HCT116 (cell line): Measurements from ENCODE around the gene MOV10.

ENCODE experiments used
- CBX3 ChIP-seq: IDR thresholded peaks from 2 replicates; pipeline ENCODE4 v1.6.1; 2012; ENCODE audit warnings: low read depth
- EZH2 ChIP-seq: fragments of 200-600 bp; sonication (generic); IDR thresholded peaks from 2 replicates; pipeline ENCODE4 v1.6.1; 2017; ENCODE audit warnings: antibody characterized with exemption, mixed run types
- POLR2A ChIP-seq: IDR thresholded peaks from 2 replicates; pipeline ENCODE4 v1.7.0; 2011; ENCODE audit warnings: borderline replicate concordance; ENCODE audit not compliant: insufficient read depth, insufficient read length; ENCODE audit errors: extremely low read depth
- POLR2AphosphoS5 ChIP-seq: IDR thresholded peaks from 2 replicates; pipeline ENCODE4 v1.6.1; 2011; ENCODE audit warnings: mild to moderate bottlenecking, low read depth, low read length, moderate library complexity
- RAD21 ChIP-seq: IDR thresholded peaks from 2 replicates; pipeline ENCODE4 v1.6.1; 2012; ENCODE audit warnings: low read depth, mild to moderate bottlenecking
- SIN3A ChIP-seq: IDR thresholded peaks from 2 replicates; pipeline ENCODE4 v1.6.1; 2012; ENCODE audit warnings: low read depth
- SRF ChIP-seq: IDR thresholded peaks from 2 replicates; pipeline ENCODE4 v1.6.1; 2012; ENCODE audit warnings: low read depth
- YY1 ChIP-seq: IDR thresholded peaks from 2 replicates; pipeline ENCODE4 v1.6.1; 2011; ENCODE audit warnings: low read length, low read depth, moderate library complexity, mild to moderate bottlenecking; ENCODE audit not compliant: insufficient replicate concordance; ENCODE audit errors: extremely low read depth
- TF ChIP-seq, protein P1 (sequence below), 3 experiments: fragments of 200-600 bp in 1 of 3; sonication (generic) in 1 of 3; IDR thresholded peaks in 2 of 3; conservative IDR thresholded peaks in 1 of 3; 2 replicates each; pipeline ENCODE4 v1.5.1; 2012 to 2017; ENCODE audit warnings: low read depth in 2 of 3, low read length in 2 of 3, antibody characterized with exemption in 1 of 3, borderline replicate concordance in 1 of 3, control low read depth in 1 of 3, mild to moderate bottlenecking in 1 of 3, mixed read lengths in 1 of 3, mixed run types in 1 of 3, moderate library complexity in 1 of 3; ENCODE audit not compliant: insufficient read depth in 1 of 3
- TF ChIP-seq, protein P2 (sequence below): IDR thresholded peaks from 2 replicates; pipeline ENCODE4 v1.6.1; 2012
- TF ChIP-seq, protein P3 (sequence below): IDR thresholded peaks from 2 replicates; pipeline ENCODE4 v1.6.1; 2012
- TF ChIP-seq, protein P4 (sequence below): IDR thresholded peaks from 2 replicates; pipeline ENCODE4 v1.6.1; 2012; ENCODE audit warnings: low read depth

DNA sequence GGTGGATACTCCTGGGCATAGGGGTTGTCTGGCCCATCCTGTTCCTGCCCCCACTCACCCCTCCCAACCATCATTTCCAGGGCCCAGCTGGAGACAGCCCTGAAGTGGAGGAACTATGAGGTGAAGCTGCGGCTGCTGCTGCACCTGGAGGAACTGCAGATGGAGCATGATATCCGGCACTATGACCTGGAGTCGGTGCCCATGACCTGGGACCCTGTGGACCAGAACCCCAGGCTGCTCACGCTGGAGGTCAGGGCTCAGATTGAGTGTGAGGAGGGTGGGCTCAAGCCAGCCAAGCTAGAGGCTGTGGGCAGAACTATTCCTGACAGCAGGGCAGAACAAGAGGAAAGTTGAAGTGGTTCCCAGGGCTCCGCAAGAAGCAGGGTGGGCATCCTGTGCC, 18.2 kb downstream of the MOV10 start:
- TF ChIP-seq RAD21: no peak
- no peak for TF ChIP-seq SRF
- TF ChIP-seq, protein P1, sequence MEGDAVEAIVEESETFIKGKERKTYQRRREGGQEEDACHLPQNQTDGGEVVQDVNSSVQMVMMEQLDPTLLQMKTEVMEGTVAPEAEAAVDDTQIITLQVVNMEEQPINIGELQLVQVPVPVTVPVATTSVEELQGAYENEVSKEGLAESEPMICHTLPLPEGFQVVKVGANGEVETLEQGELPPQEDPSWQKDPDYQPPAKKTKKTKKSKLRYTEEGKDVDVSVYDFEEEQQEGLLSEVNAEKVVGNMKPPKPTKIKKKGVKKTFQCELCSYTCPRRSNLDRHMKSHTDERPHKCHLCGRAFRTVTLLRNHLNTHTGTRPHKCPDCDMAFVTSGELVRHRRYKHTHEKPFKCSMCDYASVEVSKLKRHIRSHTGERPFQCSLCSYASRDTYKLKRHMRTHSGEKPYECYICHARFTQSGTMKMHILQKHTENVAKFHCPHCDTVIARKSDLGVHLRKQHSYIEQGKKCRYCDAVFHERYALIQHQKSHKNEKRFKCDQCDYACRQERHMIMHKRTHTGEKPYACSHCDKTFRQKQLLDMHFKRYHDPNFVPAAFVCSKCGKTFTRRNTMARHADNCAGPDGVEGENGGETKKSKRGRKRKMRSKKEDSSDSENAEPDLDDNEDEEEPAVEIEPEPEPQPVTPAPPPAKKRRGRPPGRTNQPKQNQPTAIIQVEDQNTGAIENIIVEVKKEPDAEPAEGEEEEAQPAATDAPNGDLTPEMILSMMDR (IDR thresholded peaks at IDR 0.05 in 2 of 3, conservative IDR thresholded peaks at IDR 0.05 in 1 of 3; ENCODE audit: borderline replicate concordance in 1 of 3, insufficient read depth in 1 of 3, low read depth in 2 of 3, low read length in 2 of 3): no peak
- no peak for TF ChIP-seq SIN3A
- TF ChIP-seq, protein P2, sequence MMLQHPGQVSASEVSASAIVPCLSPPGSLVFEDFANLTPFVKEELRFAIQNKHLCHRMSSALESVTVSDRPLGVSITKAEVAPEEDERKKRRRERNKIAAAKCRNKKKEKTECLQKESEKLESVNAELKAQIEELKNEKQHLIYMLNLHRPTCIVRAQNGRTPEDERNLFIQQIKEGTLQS: no peak
- TF ChIP-seq, protein P3, sequence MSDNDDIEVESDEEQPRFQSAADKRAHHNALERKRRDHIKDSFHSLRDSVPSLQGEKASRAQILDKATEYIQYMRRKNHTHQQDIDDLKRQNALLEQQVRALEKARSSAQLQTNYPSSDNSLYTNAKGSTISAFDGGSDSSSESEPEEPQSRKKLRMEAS: no peak
- TF ChIP-seq, protein P4, sequence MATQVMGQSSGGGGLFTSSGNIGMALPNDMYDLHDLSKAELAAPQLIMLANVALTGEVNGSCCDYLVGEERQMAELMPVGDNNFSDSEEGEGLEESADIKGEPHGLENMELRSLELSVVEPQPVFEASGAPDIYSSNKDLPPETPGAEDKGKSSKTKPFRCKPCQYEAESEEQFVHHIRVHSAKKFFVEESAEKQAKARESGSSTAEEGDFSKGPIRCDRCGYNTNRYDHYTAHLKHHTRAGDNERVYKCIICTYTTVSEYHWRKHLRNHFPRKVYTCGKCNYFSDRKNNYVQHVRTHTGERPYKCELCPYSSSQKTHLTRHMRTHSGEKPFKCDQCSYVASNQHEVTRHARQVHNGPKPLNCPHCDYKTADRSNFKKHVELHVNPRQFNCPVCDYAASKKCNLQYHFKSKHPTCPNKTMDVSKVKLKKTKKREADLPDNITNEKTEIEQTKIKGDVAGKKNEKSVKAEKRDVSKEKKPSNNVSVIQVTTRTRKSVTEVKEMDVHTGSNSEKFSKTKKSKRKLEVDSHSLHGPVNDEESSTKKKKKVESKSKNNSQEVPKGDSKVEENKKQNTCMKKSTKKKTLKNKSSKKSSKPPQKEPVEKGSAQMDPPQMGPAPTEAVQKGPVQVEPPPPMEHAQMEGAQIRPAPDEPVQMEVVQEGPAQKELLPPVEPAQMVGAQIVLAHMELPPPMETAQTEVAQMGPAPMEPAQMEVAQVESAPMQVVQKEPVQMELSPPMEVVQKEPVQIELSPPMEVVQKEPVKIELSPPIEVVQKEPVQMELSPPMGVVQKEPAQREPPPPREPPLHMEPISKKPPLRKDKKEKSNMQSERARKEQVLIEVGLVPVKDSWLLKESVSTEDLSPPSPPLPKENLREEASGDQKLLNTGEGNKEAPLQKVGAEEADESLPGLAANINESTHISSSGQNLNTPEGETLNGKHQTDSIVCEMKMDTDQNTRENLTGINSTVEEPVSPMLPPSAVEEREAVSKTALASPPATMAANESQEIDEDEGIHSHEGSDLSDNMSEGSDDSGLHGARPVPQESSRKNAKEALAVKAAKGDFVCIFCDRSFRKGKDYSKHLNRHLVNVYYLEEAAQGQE: no peak
- no peak for TF ChIP-seq POLR2A
- no peak for TF ChIP-seq POLR2AphosphoS5
- no peak for TF ChIP-seq YY1
- TF ChIP-seq EZH2: no peak
- no peak for TF ChIP-seq CBX3
